Prostate gland (tissue), 2 donors: ENCODE data around the gene PRSS33. TPM values are rescaled to one million over a fixed set of nuclear protein-coding genes. Genes with fewer than 3 reads are reported as not detected.

Experiments used
- DNase-seq: peaks from one replicate; pipeline ENCODE4 v3.0.0-alpha.2; 2019; ENCODE audit warnings: low spot score
- H3K27ac ChIP-seq, 2 donors: fragments of 200-600 bp; sonication (generic); 2 replicates each; pipeline ENCODE4 v1.5.1; 2017 to 2019
- H3K27me3 ChIP-seq: fragments of 200-600 bp; sonication (generic); replicated peaks from 2 replicates; pipeline ENCODE4 v1.5.1; 2019; ENCODE audit not compliant: insufficient read depth
- H3K36me3 ChIP-seq, 2 donors: fragments of 200-600 bp; sonication (generic); 1 replicate in 1 of 2; 2 replicates in 1 of 2; pipeline versions ENCODE4 v1.5.1 to v1.8.1; 2017 to 2019
- H3K4me1 ChIP-seq: fragments of 200-600 bp; sonication (generic); replicated peaks from 2 replicates; pipeline ENCODE4 v1.5.1; 2019
- H3K4me3 ChIP-seq, 2 donors: fragments of 200-600 bp; sonication (generic); 2 replicates each; pipeline ENCODE4 v1.5.1; 2017 to 2019
- H3K9me3 ChIP-seq: fragments of 200-600 bp; sonication (generic); 2 replicates; pipeline ENCODE4 v1.5.1; 2017
- POLR2A ChIP-seq: fragments of 450-650 bp; IDR thresholded peaks from one replicate; pipeline ENCODE4 v1.6.1; 2016; ENCODE audit warnings: antibody characterized with exemption, mild to moderate bottlenecking
- POLR2AphosphoS5 ChIP-seq: sonication (generic); formaldehyde crosslinking; IDR thresholded peaks from one replicate; pipeline ENCODE4 v1.6.1; 2017; ENCODE audit warnings: antibody characterized with exemption
- WGBS: methylation state at CpG from one replicate; pipeline ENCODE4 v1.1.5; 2018; 5-methylcytosine and 5-hydroxymethylcytosine counted together
- intact Hi-C: fragments of 100-400 bp; cut with DNase I; formaldehyde crosslinking; loops from one replicate; pipeline ENCODE4 v1.14.2; 2022
- small RNA-seq, 2 donors: library from RNA; depleted of rRNA; stranded (forward); fragments of <200 nt; gene quantifications; one replicate each; pipeline ENCODE3, GENCODE V24; 2016
- total RNA-seq, 2 donors: library from RNA; depleted of rRNA; stranded (reverse); fragments of >200 nt; gene quantifications; one replicate each; pipeline ENCODE4 v1.1.0, GENCODE V29; 2016
- TF ChIP-seq, protein P1 (sequence below), 4 experiments: fragments of 200-600 bp in 2 of 4; fragments of 450-650 bp in 2 of 4; sonication (generic) in 2 of 4; IDR thresholded peaks; 1 replicate in 3 of 4; 2 replicates in 1 of 4; pipeline ENCODE4 v1.5.1; 2016 to 2019; ENCODE audit warnings: antibody characterized with exemption in 4 of 4, mild to moderate bottlenecking in 2 of 4, moderate library complexity in 2 of 4

Gene PRSS33
- total RNA-seq, 2 donors from 2014 or later: not detected

DNA sequence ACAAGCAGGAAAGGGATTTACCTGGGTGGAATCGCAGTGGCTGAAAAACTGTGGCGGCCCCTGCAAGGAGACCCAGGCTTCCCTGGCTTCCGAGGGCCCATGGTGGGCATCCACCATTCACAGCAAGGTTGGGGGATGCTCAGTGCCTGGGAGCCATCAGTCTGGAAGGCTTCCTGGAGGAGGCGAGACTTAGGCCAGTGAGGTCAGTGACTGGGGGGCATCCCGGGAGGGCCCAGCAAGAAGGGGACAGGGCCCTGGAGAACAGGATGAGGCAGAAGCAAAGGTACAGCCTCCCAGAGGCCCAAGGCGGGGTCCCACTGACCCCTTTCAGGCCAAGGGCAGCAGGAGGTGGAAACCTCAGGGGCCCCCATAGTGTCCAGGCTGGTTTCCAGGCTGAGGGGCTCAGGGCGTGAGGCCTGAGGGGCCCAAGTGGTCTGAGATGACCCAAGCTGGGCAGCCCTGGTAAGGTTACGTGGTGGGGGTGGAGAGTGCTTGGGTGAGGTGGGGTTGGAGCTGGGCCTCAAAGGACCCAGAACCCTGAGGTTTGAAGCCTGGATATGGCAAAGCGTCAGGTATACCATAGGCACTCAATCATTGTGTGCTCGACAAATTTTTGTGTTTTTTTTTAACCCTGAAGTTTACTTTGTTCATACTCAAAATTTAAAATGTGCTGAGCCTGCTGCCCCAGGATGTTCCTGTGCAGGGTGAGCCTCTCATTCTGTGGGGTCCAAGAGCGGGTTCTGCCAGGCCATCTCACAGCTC, 50.7 kb downstream of the PRSS33 start:
- H3K4me1 ChIP-seq: no peaks in the 10 kb centered on the region
- no peaks in the 10 kb centered on the region for H3K27me3 ChIP-seq
- no peaks in the 10 kb centered on the region for H3K9me3 ChIP-seq
- TF ChIP-seq POLR2AphosphoS5 (no peak), POLR2A (no peak)
- TF ChIP-seq, protein P1, sequence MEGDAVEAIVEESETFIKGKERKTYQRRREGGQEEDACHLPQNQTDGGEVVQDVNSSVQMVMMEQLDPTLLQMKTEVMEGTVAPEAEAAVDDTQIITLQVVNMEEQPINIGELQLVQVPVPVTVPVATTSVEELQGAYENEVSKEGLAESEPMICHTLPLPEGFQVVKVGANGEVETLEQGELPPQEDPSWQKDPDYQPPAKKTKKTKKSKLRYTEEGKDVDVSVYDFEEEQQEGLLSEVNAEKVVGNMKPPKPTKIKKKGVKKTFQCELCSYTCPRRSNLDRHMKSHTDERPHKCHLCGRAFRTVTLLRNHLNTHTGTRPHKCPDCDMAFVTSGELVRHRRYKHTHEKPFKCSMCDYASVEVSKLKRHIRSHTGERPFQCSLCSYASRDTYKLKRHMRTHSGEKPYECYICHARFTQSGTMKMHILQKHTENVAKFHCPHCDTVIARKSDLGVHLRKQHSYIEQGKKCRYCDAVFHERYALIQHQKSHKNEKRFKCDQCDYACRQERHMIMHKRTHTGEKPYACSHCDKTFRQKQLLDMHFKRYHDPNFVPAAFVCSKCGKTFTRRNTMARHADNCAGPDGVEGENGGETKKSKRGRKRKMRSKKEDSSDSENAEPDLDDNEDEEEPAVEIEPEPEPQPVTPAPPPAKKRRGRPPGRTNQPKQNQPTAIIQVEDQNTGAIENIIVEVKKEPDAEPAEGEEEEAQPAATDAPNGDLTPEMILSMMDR (IDR thresholded peaks at IDR 0.05): no peak
- H3K36me3 ChIP-seq: no peaks in the 10 kb centered on the region
- no peak overlapping the region for H3K4me3 ChIP-seq
- 85% methylated on average over 11 of the region's 11 CpGs for WGBS
- intact Hi-C loops: no loop called here
- no peak overlapping the region for H3K27ac ChIP-seq
- DNase-seq: no peak

DNA sequence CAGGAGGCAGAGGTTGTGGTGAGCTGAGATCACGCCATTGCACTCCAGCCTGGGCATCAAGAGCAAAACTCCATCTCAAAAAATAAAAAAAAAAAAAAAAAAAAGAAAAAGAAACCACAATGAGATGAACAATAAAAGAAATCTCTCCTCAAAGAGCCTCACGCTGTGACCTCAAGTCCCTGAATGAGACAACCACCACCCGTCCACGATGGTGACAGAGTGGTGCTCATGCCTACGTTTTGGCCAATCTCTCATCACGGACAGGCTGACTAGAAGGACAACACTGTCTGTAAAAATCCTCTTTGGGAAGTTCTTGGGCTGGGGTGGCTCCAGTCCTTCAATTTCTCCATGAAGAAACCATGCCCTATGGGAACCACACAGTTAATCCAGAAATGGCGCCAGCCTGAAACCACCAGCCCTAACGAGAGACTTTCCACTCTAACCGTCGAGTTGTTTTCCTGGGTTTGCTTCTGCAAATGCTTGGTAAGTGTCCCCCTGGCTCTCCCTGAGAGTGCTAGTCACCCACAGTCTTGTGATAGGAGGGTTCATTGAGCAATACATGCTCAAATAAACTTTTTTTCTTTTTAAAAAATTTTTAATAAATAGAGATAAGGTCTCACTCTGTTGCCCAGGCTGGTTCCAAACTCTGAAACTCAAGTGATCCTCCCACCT, 52.4 kb downstream of the PRSS33 start:
- H3K4me1 ChIP-seq: no peaks in the 10 kb centered on the region
- TF ChIP-seq, protein P1 (IDR thresholded peaks at IDR 0.05): no peak
- TF ChIP-seq POLR2AphosphoS5 (no peak), POLR2A (no peak)
- H3K27ac ChIP-seq: no peak overlapping the region
- H3K4me3 ChIP-seq: no peak overlapping the region
- H3K27me3 ChIP-seq: no peaks in the 10 kb centered on the region
- H3K9me3 ChIP-seq: no peaks in the 10 kb centered on the region
- no peak for DNase-seq
- 83% methylated on average over 10 of the region's 10 CpGs for WGBS
- intact Hi-C loops: no loop called here
- H3K36me3 ChIP-seq: no peaks in the 10 kb centered on the region

Small RNA genes lying within 50 kb of the gene (small RNA-seq; reads per million reads assigned to genes)
- gene SNORA3C: 0 reads per million in 2 donors

Other genes starting within 250 kb of the PRSS33 start
- gene PDPK1, start 249.5 kb downstream of the PRSS33 start, total RNA-seq: 10 to 100 TPM; 33.1 to 73.2 TPM
- gene KCTD5, start 105.0 kb downstream of the PRSS33 start, total RNA-seq: 10 to 100 TPM; 24.1 to 55.0 TPM
- gene PRSS27, start 67.3 kb downstream of the PRSS33 start, total RNA-seq: 1 to 10 TPM; 1.9 to 6.9 TPM
- gene SRRM2, start 34.9 kb downstream of the PRSS33 start, total RNA-seq: 100 to 1,000 TPM; 287 to 714 TPM
- gene ELOB, start 10.3 kb downstream of the PRSS33 start, total RNA-seq: 100 to 1,000 TPM; 318 to 496 TPM
- gene PRSS41, start 10.9 kb upstream of the PRSS33 start, total RNA-seq: not detected
- 10 to 100 TPM; 33.5 to 50.6 TPM for gene PRSS21, start 29.7 kb upstream of the PRSS33 start, total RNA-seq
- 100 to 1,000 TPM in 1 of 2 donors, 10 to 100 TPM in 1; 37.1 to 268 TPM for gene ZG16B, start 42.7 kb upstream of the PRSS33 start, total RNA-seq
- gene PRSS22, start 70.6 kb upstream of the PRSS33 start, total RNA-seq: 10 to 100 TPM; 18.6 to 30.9 TPM
- gene FLYWCH2, start 95.7 kb upstream of the PRSS33 start, total RNA-seq: 100 to 1,000 TPM in 1 of 2 donors, 10 to 100 TPM in 1; 78.8 to 150 TPM
- 10 to 100 TPM; 53.0 to 55.6 TPM for gene FLYWCH1, start 124.4 kb upstream of the PRSS33 start, total RNA-seq
- gene KREMEN2, start 176.7 kb upstream of the PRSS33 start, total RNA-seq: 1 to 10 TPM; 1.4 to 4.0 TPM
- 10 to 100 TPM in 1 of 2 donors, 1 to 10 TPM in 1; 9.1 to 25.1 TPM for gene PAQR4, start 181.8 kb upstream of the PRSS33 start, total RNA-seq
- 10 to 100 TPM in 1 of 2 donors, 1 to 10 TPM in 1; 4.1 to 25.5 TPM for gene PKMYT1, start 192.9 kb upstream of the PRSS33 start, total RNA-seq
- under 1 TPM in 1 of 2 donors, not detected in 1; 0.91 TPM for gene CLDN9, start 225.4 kb upstream of the PRSS33 start, total RNA-seq
- under 1 TPM in 1 of 2 donors, not detected in 1; 0.14 TPM for gene CLDN6, start 230.6 kb upstream of the PRSS33 start, total RNA-seq
- 10 to 100 TPM; 57.4 to 59.0 TPM for gene TNFRSF12A, start 232.8 kb upstream of the PRSS33 start, total RNA-seq
- gene HCFC1R1, start 236.4 kb upstream of the PRSS33 start, total RNA-seq: 10 to 100 TPM; 52.4 to 67.0 TPM
- 10 to 100 TPM; 22.9 to 28.0 TPM for gene THOC6, start 236.5 kb upstream of the PRSS33 start, total RNA-seq
- gene BICDL2, start 249.4 kb upstream of the PRSS33 start, total RNA-seq: 10 to 100 TPM; 54.6 to 59.6 TPM